Right lobe of liver (tissue), 6 donors: ENCODE measurements around the gene SEMA4A. TPM values are rescaled to one million over a fixed set of nuclear protein-coding genes. Genes with fewer than 3 reads are reported as not detected.

Experiments used
- ATAC-seq, 4 donors: fragments of 200-7000 bp; cut with Tn5 transposase; one replicate each; pipeline ENCODE4 v1.9.1; 2020; ENCODE audit warnings: mild to moderate bottlenecking in 4 of 4, moderate library complexity in 4 of 4
- DNase-seq, 3 donors: peaks; one replicate each; pipeline ENCODE4 v3.0.0-alpha.2; 2020
- H3K27ac ChIP-seq, 3 donors: fragments of 200-600 bp; one replicate each; pipeline ENCODE4 v1.8.0; 2022
- H3K27me3 ChIP-seq, 2 donors: fragments of 200-600 bp; one replicate each; pipeline ENCODE4 v1.8.0; 2022
- H3K36me3 ChIP-seq, 4 donors: fragments of 200-600 bp; sonication (generic) in 1 of 4; one replicate each; pipeline versions ENCODE4 v1.5.1 to v1.8.0; 2017 to 2022; ENCODE audit warnings: control low read depth in 1 of 4
- H3K4me1 ChIP-seq, 4 donors: fragments of 200-600 bp; sonication (generic) in 1 of 4; one replicate each; pipeline versions ENCODE4 v1.5.1 to v1.8.0; 2017 to 2022; ENCODE audit warnings: control low read depth in 1 of 4
- H3K4me3 ChIP-seq, 3 donors: fragments of 200-600 bp; one replicate each; pipeline ENCODE4 v1.8.0; 2022
- H3K9me3 ChIP-seq, 4 donors: fragments of 200-600 bp; sonication (generic) in 1 of 4; one replicate each; pipeline versions ENCODE4 v1.5.1 to v1.8.0; 2017 to 2022; ENCODE audit warnings: control low read depth in 1 of 4
- POLR2A ChIP-seq: fragments of 450-650 bp; IDR thresholded peaks from one replicate; pipeline ENCODE4 v1.6.1; 2017; ENCODE audit warnings: antibody characterized with exemption, mild to moderate bottlenecking
- WGBS: methylation state at CpG from one replicate; pipeline ENCODE4 v1.1.6; 2018; ENCODE audit warnings: low coverage, low lambda C conversion rate; ENCODE audit not compliant: insufficient coverage; ENCODE audit errors: missing lambda C conversion rate; 5-methylcytosine and 5-hydroxymethylcytosine counted together
- intact Hi-C, 2 donors: fragments of 100-400 bp; cut with DNase I; formaldehyde crosslinking; loops; one replicate each; pipeline versions ENCODE4 v1.11.2 to v1.14.1; 2022
- total RNA-seq, 6 experiments: library from RNA; depleted of rRNA in 2 of 6; stranded (reverse); fragments of >200 nt in 2 of 6; fragmentation: NEBNext Ultra II Directional in 3 of 6; extraction: Animal tissue kit (Norgen Biotek cat#: 25700) in 3 of 6; gene quantifications; one replicate each; pipeline versions ENCODE4 v1.1.0 to v1.2.4, GENCODE V29; 2016 to 2023
- TF ChIP-seq, protein P1 (sequence below), 4 donors: fragments of 200-600 bp in 3 of 4; fragments of 450-650 bp in 1 of 4; IDR thresholded peaks; one replicate each; pipeline versions ENCODE4 v1.5.1 to v1.8.0; 2016 to 2022; ENCODE audit warnings: antibody characterized with exemption in 4 of 4, mild to moderate bottlenecking in 2 of 4
- donor health status: DM: no; HTN: yes; CAD: no.
- donor health status: DM: no; HTN: no; CAD: no.
- donor health status: DM: no; HTN: no; CAD: no.
- donor health status: DM: no; HTN: yes; CAD: no.
- donor health status: DM: no; HTN: yes; CAD: no.

Gene SEMA4A
- total RNA-seq, 6 experiments from 2014 or later = 0.62 to 2.6 (median 1.3) TPM

GRCh38 chr1:156150333-156151011 is 2.9 kb upstream of the SEMA4A start:
- 49% methylated on average over 4 of the region's 10 CpGs for WGBS
- intact Hi-C loops = no loop called here
- H3K36me3 ChIP-seq = no peaks in the 10 kb centered on the region
- H3K27me3 ChIP-seq = no peaks in the 10 kb centered on the region
- ATAC-seq (no peak), DNase-seq (no peak)
- no peaks in the 10 kb centered on the region for H3K9me3 ChIP-seq
- TF ChIP-seq, protein P1, sequence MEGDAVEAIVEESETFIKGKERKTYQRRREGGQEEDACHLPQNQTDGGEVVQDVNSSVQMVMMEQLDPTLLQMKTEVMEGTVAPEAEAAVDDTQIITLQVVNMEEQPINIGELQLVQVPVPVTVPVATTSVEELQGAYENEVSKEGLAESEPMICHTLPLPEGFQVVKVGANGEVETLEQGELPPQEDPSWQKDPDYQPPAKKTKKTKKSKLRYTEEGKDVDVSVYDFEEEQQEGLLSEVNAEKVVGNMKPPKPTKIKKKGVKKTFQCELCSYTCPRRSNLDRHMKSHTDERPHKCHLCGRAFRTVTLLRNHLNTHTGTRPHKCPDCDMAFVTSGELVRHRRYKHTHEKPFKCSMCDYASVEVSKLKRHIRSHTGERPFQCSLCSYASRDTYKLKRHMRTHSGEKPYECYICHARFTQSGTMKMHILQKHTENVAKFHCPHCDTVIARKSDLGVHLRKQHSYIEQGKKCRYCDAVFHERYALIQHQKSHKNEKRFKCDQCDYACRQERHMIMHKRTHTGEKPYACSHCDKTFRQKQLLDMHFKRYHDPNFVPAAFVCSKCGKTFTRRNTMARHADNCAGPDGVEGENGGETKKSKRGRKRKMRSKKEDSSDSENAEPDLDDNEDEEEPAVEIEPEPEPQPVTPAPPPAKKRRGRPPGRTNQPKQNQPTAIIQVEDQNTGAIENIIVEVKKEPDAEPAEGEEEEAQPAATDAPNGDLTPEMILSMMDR (IDR thresholded peaks at IDR 0.05) = no peak
- no peak for TF ChIP-seq POLR2A
- peaks cover 0 to 15% (median 10%) of the 10 kb centered on the region in 4 donors for H3K4me1 ChIP-seq
- no peak overlapping the region for H3K4me3 ChIP-seq
- H3K27ac ChIP-seq = no peak overlapping the region

- WGBS = 50% methylated on average over 2 of the region's 6 CpGs
- TF ChIP-seq, protein P1 (IDR thresholded peaks at IDR 0.05) = no peak
- no peak for TF ChIP-seq POLR2A
- intact Hi-C loops = no loop called here
- H3K4me1 ChIP-seq = peaks cover 0 to 10% (median 8%) of the 10 kb centered on the region in 4 donors
- no peak overlapping the region for H3K27ac ChIP-seq
- H3K27me3 ChIP-seq = no peaks in the 10 kb centered on the region
- ATAC-seq = peak in 3 of 4 donors; percentile 6 to 50 (median 31)
- no peak for DNase-seq
- H3K4me3 ChIP-seq = no peak overlapping the region
- no peaks in the 10 kb centered on the region for H3K9me3 ChIP-seq
- no peaks in the 10 kb centered on the region for H3K36me3 ChIP-seq
Measured at GRCh38 chr1:156151093-156151688, 2.2 kb upstream of the SEMA4A start.

- Histone ChIP-seq H3K36me3 (no peaks in the 10 kb centered on the region), H3K9me3 (no peaks in the 10 kb centered on the region), H3K27ac (no peak overlapping the region), H3K4me3 (no peak overlapping the region), H3K27me3 (no peaks in the 10 kb centered on the region), H3K4me1 (no peaks in the 10 kb centered on the region)
- no peak for TF ChIP-seq POLR2A
- TF ChIP-seq, protein P1 (IDR thresholded peaks at IDR 0.05) = no peak
- WGBS = 94% methylated on average over 2 of the region's 5 CpGs
- ATAC-seq = no peak
- intact Hi-C loops = no loop called here
- DNase-seq = no peak
Measured at GRCh38 chr1:156152628-156153027, 757 bp upstream of the SEMA4A start.

- ATAC-seq = peak; percentile 55 to 69 (median 64)
- WGBS = 58% methylated on average over 7 of the region's 11 CpGs
Measured at GRCh38 chr1:156154317-156154749, 948 bp downstream of the SEMA4A start.

More at GRCh38 chr1:156154317-156154749, 948 bp downstream of the SEMA4A start:
- intact Hi-C loops = no loop called here
- TF ChIP-seq, protein P1 (IDR thresholded peaks at IDR 0.05) = no peak
- no peak for TF ChIP-seq POLR2A
- peak overlapping the region in 1 of 3 donors; percentile 38 for H3K27ac ChIP-seq
- H3K36me3 ChIP-seq = no peaks in the 10 kb centered on the region
- H3K9me3 ChIP-seq = no peaks in the 10 kb centered on the region
- H3K4me3 ChIP-seq = no peak overlapping the region
- peak in 1 of 3 donors; percentile 54 for DNase-seq
- H3K4me1 ChIP-seq = no peaks in the 10 kb centered on the region
- H3K27me3 ChIP-seq = no peaks in the 10 kb centered on the region
